Endometrial microvascular endothelial cells (primary cell): ENCODE measurements around the gene SBSN. TPM values are rescaled to one million over a fixed set of nuclear protein-coding genes. Genes with fewer than 3 reads are reported as not detected.

ENCODE experiments used
- in situ Hi-C: cut with HindIII; loops from 2 replicates; pipeline ENCODE4 v1.10.0; 2017; ENCODE audit warnings: low sequenced_read_pairs, low pct_unique_long_range_greater_than_20kb; ENCODE audit errors: inconsistent ontology term
- total RNA-seq: library from RNA; depleted of rRNA; stranded (reverse); fragments of >200 nt; gene quantifications from one replicate; pipeline ENCODE4 v1.2.3, GENCODE V29; 2015; ENCODE audit errors: inconsistent ontology term

Gene SBSN
- total RNA-seq, 1 donor from 2014 or later, result not detected

- in situ Hi-C loops, result no loop called here
Observed at GRCh38 chr19:35539850-35540249, 11.7 kb upstream of the SBSN start.

- in situ Hi-C loops, result no loop called here
Observed at GRCh38 chr19:35539314-35539713, 11.2 kb upstream of the SBSN start.

GRCh38 chr19:35534803-35535480 is 6.8 kb upstream of the SBSN start:
- in situ Hi-C loops, result no loop called here

DNA sequence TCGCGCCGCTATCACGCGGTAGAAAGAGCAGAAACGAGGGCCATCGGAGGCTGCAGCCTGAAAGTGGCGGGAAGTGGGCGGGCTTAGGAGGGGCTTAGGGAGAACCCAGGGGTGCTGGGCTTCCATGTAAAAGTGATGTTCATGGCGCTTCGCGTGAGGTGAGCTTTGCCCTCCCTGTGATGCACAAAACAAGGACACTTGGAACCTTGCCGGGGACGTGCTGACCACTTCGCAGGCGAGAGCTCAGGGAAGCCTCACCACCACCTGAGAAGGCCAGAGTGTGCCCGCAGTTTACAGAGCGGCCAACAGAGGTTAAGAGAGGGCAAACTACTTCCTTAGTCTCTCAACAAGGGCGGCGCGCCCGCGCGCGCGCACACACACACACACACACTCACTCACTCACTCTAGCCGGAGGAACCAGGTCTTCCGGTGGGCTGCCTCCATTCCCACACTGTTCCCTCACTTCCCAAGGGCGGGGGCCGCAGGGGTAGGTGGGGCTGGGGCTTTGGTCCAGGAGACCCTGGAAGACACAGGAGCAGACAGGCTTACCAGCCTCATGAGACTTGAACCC is 5.8 kb upstream of the SBSN start:
- in situ Hi-C loops, result no loop called here

GRCh38 chr19:35533201-35533821 is 5.2 kb upstream of the SBSN start, which contains the start of gene GAPDHS:
TSS of gene GAPDHS (plus strand) at chr19:35533456. CDS start at chr19:35533528, 72 bp downstream.
- in situ Hi-C loops, result no loop called here

- in situ Hi-C loops, result no loop called here
Observed at GRCh38 chr19:35531291-35531690, 3.2 kb upstream of the SBSN start.

DNA sequence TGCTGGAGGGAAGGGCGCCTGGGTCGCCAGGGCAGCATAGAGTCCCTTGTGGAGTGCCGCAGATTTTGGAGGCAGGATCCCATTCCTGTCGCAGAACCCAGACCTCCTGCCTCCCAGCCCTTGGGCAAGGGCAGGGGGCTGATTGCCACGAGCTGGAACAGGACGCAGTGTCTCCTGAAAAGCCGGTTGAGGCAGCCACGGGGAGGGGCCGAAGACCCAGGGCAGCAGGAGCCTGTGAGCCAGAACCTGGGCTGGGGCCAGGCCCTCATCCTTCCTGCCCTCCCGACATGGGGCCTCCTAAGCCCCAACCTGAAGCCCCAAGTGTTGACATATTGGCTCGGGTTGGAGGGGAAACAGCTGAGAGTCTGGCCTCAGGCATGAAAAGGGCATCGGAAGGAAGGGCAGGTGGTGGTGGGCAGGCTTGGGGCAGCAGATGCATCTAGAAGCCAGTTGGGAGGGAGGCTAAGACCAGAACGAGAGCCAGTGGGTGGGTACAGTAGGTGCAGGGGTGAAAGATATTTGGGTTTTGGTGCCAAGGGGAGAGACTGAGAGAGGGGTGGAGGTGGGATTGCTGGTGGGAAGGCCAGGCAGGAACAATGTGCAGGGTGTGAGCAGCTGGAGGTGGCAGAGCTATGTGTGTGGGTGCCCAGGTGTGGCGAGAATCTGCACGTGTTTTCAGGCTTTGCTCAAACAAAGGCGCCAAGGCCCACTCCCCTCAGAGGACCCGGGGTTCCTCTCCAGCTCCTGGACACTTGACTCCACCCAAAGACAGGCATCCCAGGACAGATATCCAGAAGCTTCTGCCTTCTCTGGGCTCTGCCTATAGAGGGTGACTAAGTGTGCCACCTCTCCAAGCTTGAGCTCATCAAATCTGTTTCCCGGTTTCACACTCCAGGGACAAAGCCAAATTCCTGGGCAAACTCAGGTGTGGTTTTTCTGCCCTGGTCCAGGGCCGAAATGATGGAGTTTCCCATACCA is 1.4 kb upstream of the SBSN start:
- in situ Hi-C loops, result no loop called here

DNA sequence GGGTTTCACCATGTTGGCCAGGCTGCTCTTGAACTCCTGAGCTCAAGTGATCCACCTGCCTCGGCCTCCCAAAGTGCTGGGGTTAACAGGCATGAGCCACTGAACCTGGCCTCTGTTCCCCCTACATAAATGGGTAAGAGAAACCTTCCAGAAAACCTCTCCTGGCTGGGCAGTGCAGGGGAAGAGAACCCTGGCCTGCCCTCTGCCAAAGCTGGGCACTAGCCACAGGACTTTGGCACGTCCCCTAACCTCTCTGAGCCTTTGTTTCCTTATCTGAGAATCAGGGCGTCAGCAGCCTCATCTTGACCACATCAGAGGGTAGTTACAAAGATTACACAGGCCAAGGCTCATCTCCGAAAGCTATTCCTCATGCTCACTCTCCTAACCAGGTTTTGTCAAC is 2.2 kb downstream of the SBSN start:
- in situ Hi-C loops, result no loop called here

- in situ Hi-C loops, result no loop called here
Observed at GRCh38 chr19:35524181-35524837, 3.8 kb downstream of the SBSN start.

DNA sequence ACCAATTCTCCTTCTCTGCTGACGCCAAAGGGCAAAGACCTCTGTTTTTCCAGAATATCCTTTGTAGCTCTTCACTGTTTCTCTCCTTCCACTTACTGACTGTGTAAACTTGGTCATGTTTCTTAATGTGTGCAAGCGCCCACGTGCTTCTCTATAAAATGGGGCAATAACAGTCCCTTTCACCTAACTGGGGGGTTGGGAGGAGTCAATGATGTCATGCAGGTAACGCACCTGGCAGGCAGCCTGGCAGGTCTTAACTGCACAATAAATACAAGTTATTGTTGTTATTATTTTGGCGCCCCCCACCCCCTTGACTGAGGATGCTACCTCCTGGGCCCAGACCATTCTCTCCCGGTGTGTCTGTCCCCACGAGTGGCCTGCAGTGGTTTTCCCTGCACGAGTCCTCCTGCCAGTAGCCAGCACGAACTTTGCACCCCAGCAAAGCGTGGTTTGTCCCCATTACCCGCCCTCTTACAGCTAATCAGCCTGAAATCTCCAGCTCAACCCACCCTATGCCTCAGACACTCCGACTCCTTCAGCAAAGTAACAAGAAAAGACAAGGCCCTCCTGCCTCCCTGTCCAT is 5.3 kb downstream of the SBSN start:
- in situ Hi-C loops, result no loop called here

GRCh38 chr19:35521124-35521743 is 6.9 kb downstream of the SBSN start:
- in situ Hi-C loops, result no loop called here

DNA sequence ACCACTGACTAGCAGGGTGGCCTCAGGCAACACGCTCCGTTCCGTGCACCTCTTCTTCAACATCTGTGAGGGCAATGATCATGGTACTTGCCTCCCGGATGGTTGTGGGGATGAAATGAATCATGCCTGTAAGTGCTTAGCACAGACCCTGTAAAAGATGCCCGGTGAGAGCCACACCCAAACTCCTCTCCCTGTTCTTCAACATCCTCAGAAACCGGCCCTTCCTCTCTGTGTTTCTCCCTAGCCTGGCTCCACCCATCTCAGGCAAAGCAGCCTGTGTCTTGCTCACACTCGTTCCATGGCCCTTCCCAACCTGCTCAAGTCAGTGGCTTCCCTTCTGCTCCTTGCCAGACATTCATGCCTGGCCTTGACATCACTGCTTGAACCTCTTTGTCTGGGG is 8.8 kb downstream of the SBSN start:
- in situ Hi-C loops, result no loop called here

GRCh38 chr19:35518313-35518712 is 9.8 kb downstream of the SBSN start:
- in situ Hi-C loops, result no loop called here

DNA sequence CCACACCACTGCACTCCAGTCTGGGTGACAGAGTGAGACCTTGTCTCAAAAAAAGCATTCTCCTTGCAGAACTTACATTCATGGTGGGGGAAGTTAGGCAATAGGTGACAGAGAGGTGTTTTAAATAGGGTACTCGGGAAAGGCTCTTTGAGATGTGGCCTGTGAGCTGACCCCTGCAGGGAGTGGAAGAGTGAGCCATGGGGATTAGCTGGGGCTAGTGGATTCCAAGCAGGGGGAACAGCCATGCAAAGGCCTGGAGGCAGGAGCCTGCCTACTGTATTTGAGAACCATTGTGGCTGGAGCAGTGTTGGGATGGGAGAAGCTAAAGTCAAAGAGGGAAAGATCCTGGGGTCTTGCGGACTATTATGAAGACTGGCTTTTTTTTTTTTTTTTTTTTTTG is 10.8 kb downstream of the SBSN start:
- in situ Hi-C loops, result no loop called here

DNA sequence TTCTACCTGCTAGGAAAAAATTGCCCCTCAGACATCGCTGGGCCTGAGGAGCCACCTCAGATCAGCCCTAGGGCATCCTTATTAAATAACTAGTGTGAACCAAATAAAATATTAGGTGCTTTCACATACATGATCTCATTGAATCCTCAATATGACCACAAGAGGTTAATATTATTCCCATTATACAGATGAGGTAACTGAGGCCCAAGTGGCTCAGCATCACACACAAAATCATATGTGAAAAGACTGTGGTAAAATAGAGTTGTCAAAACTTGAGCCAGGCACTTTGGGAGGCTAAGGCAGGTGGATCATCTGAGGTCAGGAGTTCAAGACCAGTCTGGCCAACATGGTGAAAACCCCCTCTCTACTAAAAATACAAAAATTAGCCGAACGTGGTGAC is 11.8 kb downstream of the SBSN start:
- in situ Hi-C loops, result no loop called here

- in situ Hi-C loops, result no loop called here
Observed at GRCh38 chr19:35514282-35514809, 13.8 kb downstream of the SBSN start.

DNA sequence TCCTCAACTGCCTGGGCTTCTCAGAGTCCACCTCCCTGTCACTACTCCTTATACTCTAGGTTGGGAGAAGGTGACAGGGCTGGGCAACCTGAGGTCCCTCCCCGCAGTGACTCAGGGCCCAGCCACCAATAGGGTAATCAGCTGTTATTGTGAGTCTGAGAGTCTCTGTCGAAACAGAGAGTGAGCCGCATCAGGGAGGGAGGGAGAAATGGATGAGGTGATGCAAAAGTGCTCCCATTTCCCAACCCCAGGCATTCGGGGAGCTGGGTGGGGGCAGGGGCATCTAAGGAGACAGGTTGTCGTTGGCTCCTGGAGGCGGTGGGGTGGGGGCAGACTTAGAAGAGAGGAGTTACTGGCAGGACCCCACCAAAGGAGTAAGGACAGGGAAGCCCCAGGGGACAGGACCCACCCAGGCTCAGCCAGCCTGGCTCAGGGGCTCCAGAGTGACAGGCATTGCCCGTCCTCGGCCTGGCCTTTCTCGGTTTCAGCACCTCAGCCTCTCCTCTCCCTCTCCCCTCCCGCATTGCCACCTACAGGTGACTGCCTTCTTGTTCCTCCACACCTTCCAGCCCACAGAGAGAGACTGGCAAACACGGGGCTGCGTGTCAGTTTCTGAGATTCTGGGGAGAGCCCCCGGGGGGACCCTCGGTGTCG is 14.4 kb downstream of the SBSN start, which contains the start of gene DMKN:
Gene DMKN, minus strand, starts transcription at position 22 of the 654 bp plus-strand sequence. CDS start 174 bp downstream, outside the sequence.
- in situ Hi-C loops, result no loop called here
